Ureter (tissue), 1 donor: ENCODE measurements around the gene POU3F3. TPM values are rescaled to one million over a fixed set of nuclear protein-coding genes. Genes with fewer than 3 reads are reported as not detected.

Source experiments
- total RNA-seq: library from RNA; stranded (reverse); gene quantifications from one replicate; pipeline ENCODE4 v1.2.4, GENCODE V29; 2023
- donor health status: DM: yes; HTN: yes; CAD: no.

POU3F3 gene
- total RNA-seq, 1 donor from 2014 or later: not detected

Other genes with a start within 250 kb of the POU3F3 start
- gene MRPS9, start 184.0 kb downstream of the POU3F3 start, total RNA-seq: 24.5 TPM